DOHH2 (cell line): ENCODE measurements around the gene TMEM132E.

Experiments
- EZH2phosphoT487 ChIP-seq: fragments of 200-600 bp; sonication (generic); IDR thresholded peaks from 2 replicates; pipeline ENCODE4 v1.6.1; 2017; ENCODE audit warnings: borderline replicate concordance, mild to moderate bottlenecking, antibody characterized with exemption, low read length, moderate library complexity, mixed read lengths
- TF ChIP-seq, protein P1 (sequence below): fragments of 200-600 bp; sonication (generic); IDR thresholded peaks from one replicate; pipeline ENCODE4 v1.5.1; 2014; ENCODE audit warnings: antibody characterized with exemption, mild to moderate bottlenecking, low read depth, low read length; ENCODE audit not compliant: poor library complexity, severe bottlenecking

DNA sequence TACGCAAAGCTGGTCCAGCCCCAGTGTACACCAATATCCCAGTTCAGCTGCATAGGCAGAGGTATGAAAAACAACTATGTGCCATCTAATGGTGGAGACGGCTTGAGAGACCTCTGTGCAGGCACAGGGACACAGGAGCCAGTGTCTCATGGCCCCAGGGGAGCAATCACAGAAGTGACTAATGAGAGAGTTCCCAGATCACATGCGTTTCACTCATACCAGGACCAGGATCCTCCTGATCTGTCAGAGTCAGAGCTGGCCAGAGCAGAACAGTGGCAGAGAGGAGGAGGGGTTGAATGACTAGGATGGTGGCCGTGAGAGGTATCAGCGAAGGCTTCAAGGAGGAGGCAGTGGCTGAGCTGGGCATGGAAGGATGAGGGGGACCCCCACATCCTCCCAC, 41.1 kb downstream of the TMEM132E start:
- TF ChIP-seq, protein P1, sequence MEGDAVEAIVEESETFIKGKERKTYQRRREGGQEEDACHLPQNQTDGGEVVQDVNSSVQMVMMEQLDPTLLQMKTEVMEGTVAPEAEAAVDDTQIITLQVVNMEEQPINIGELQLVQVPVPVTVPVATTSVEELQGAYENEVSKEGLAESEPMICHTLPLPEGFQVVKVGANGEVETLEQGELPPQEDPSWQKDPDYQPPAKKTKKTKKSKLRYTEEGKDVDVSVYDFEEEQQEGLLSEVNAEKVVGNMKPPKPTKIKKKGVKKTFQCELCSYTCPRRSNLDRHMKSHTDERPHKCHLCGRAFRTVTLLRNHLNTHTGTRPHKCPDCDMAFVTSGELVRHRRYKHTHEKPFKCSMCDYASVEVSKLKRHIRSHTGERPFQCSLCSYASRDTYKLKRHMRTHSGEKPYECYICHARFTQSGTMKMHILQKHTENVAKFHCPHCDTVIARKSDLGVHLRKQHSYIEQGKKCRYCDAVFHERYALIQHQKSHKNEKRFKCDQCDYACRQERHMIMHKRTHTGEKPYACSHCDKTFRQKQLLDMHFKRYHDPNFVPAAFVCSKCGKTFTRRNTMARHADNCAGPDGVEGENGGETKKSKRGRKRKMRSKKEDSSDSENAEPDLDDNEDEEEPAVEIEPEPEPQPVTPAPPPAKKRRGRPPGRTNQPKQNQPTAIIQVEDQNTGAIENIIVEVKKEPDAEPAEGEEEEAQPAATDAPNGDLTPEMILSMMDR: no peak
- TF ChIP-seq EZH2phosphoT487: no peak
